GM12878 (cell line): Measurements from ENCODE around the gene MFN1. TPM values are rescaled to one million over a fixed set of nuclear protein-coding genes. Genes with fewer than 3 reads are reported as not detected.

Source experiments
- ATAC-seq: fragments of 200-7000 bp; cut with Tn5 transposase; 3 replicates; pipeline ENCODE4 v1.9.1; 2020; ENCODE audit warnings: mild to moderate bottlenecking, moderate library complexity
- BruUV-seq: library from RNA; stranded (reverse); fragments of 400-500 nt; replicated peaks from 2 replicates; lab custom pipeline; 2021; lab: Mats Ljungman, UMichigan
- CTCF ChIA-PET: fragments of 300-600 bp; sonication (Branson Sonifier 250); formaldehyde crosslinking; extraction: SDS; loops from one replicate; lab custom pipeline; 2021; ENCODE audit warnings: inconsistent platforms; lab: Yijun Ruan, JAX
- POLR2A ChIA-PET: fragments of 350-600 bp; formaldehyde crosslinking; extraction: SDS; loops from one replicate; lab custom pipeline; 2021; ENCODE audit warnings: inconsistent platforms; lab: Charles Lee
- RAD21 ChIA-PET: fragments of 300-600 bp; sonication (Branson Sonifier 250); formaldehyde crosslinking; loops from one replicate; lab custom pipeline; 2023; ENCODE audit warnings: antibody characterized with exemption; ENCODE audit not compliant: unreplicated experiment; lab: Charles Lee
- SMC1A ChIA-PET: fragments of 300-600 bp; sonication (Branson Sonifier 250); formaldehyde crosslinking; loops from one replicate; lab custom pipeline; 2023; ENCODE audit not compliant: unreplicated experiment, uncharacterized antibody; lab: Charles Lee
- DNase-seq: peaks from one replicate; pipeline ENCODE4 v3.0.0-alpha.2; 2011; ENCODE audit warnings: low read depth, low spot score
- FAIRE-seq: peaks from 3 replicates; lab custom pipeline; 2011; peaks lifted over from hg19 to GRCh38; lab: Jason Lieb, UNC
- H2AFZ ChIP-seq: 2 replicates; pipeline ENCODE4 v1.6.0; 2011; ENCODE audit warnings: low read depth, low read length, control low read depth; ENCODE audit not compliant: control insufficient read depth
- H3K27ac ChIP-seq: 2 replicates; pipeline ENCODE4 v1.5.1; 2011; ENCODE audit warnings: control low read depth; ENCODE audit not compliant: control insufficient read depth, insufficient read depth
- H3K27me3 ChIP-seq, 2 experiments: replicated peaks in 1 of 2; 2 replicates each; pipeline versions ENCODE4 v1.6.0 to v1.6.1; 2011; ENCODE audit warnings: low read length in 1 of 2; ENCODE audit not compliant: control insufficient read depth in 2 of 2, insufficient read depth in 2 of 2
- H3K36me3 ChIP-seq, 2 experiments: 2 replicates each; pipeline ENCODE4 v1.5.1; 2011; ENCODE audit warnings: low read length in 1 of 2; ENCODE audit not compliant: control insufficient read depth in 2 of 2, insufficient read depth in 2 of 2
- H3K4me1 ChIP-seq: 2 replicates; pipeline ENCODE4 v1.6.1; 2011; ENCODE audit warnings: mild to moderate bottlenecking, low read length, moderate library complexity, mixed read lengths; ENCODE audit not compliant: control insufficient read depth, insufficient read depth
- H3K4me2 ChIP-seq: 2 replicates; pipeline ENCODE4 v1.6.0; 2011; ENCODE audit warnings: control low read depth; ENCODE audit not compliant: control insufficient read depth, insufficient read depth
- H3K4me3 ChIP-seq: fragments of 200-600 bp; sonication (generic); 2 replicates; pipeline ENCODE4 v1.5.1; 2016
- H3K79me2 ChIP-seq: 2 replicates; pipeline ENCODE4 v1.6.0; 2011; ENCODE audit warnings: low read length; ENCODE audit not compliant: control insufficient read depth, insufficient read depth
- H3K9ac ChIP-seq: 2 replicates; pipeline ENCODE4 v1.8.0; 2011; ENCODE audit warnings: low read length, control low read depth, mixed read lengths; ENCODE audit not compliant: control insufficient read depth, insufficient read depth
- H3K9me3 ChIP-seq: replicated peaks from 3 replicates; pipeline ENCODE4 v1.5.1; 2011; ENCODE audit warnings: mild to moderate bottlenecking, low read length; ENCODE audit not compliant: control insufficient read depth, insufficient read depth
- H4K20me1 ChIP-seq: 2 replicates; pipeline ENCODE4 v1.6.0; 2011; ENCODE audit not compliant: control insufficient read depth, insufficient read depth
- E2F4 ChIP-seq: IDR thresholded peaks from 2 replicates; pipeline ENCODE4 v1.6.1; 2012; ENCODE audit warnings: low read depth, low read length, improper control_type of control experiment
- GABPA ChIP-seq: IDR thresholded peaks from 2 replicates; pipeline ENCODE4 v1.6.1; 2014; ENCODE audit warnings: antibody characterized with exemption, low read depth, mild to moderate bottlenecking, inconsistent platforms
- MTA3 ChIP-seq: IDR thresholded peaks from 2 replicates; pipeline ENCODE4 v1.6.1; 2012; ENCODE audit warnings: low read length, inconsistent platforms, borderline replicate concordance
- NR2C1 ChIP-seq: fragments of 450-650 bp; IDR thresholded peaks from 2 replicates; pipeline ENCODE4 v1.6.1; 2017; ENCODE audit warnings: antibody characterized with exemption, mild to moderate bottlenecking, moderate library complexity
- PKNOX1 ChIP-seq: fragments of 450-650 bp; IDR thresholded peaks from 2 replicates; pipeline ENCODE4 v1.6.1; 2016; ENCODE audit warnings: mild to moderate bottlenecking
- POLR2AphosphoS2 ChIP-seq: IDR thresholded peaks from 2 replicates; pipeline ENCODE4 v1.6.1; 2011; ENCODE audit warnings: low read depth, mild to moderate bottlenecking, low read length, improper control_type of control experiment, moderate library complexity
- STAT1 ChIP-seq: fragments of 450-650 bp; conservative IDR thresholded peaks from 2 replicates; pipeline ENCODE4 v1.6.1; 2014; ENCODE audit warnings: antibody characterized with exemption, mild to moderate bottlenecking
- ZBTB40 ChIP-seq: fragments of 450-650 bp; IDR thresholded peaks from 2 replicates; pipeline ENCODE4 v1.6.1; 2016; ENCODE audit warnings: mild to moderate bottlenecking, moderate library complexity, borderline replicate concordance
- WGBS: methylation state at CpG from one replicate; pipeline ENCODE4 v1.1.6; 2016; ENCODE audit warnings: low lambda C conversion rate; ENCODE audit not compliant: insufficient replicate concordance, insufficient coverage; ENCODE audit errors: missing lambda C conversion rate; 5-methylcytosine and 5-hydroxymethylcytosine counted together
- in situ Hi-C: fragments of 300-500 bp; cut with MboI; formaldehyde crosslinking; loops from 9 replicates; pipeline ENCODE4 v1.14.3; 2018; ENCODE audit warnings: mixed read lengths
- intact Hi-C: fragments of 100-400 bp; cut with micrococcal nuclease; formaldehyde crosslinking; loops from one replicate; pipeline ENCODE4 v1.14.2; 2022; ENCODE audit not compliant: unreplicated experiment
- polyA plus RNA-seq, 11 experiments: library from polyadenylated mRNA; depleted of rRNA in 4 of 11; unstranded in 6 of 11; stranded (reverse) in 5 of 11; fragments of >200 nt; fragmentation: Nextera tagmentation in 4 of 11; fragmentation: Illumina TruSeq in 1 of 11; extraction: Ambion mirVana in 4 of 11; extraction: Trizol in 1 of 11; gene quantifications; 1 replicate in 1 of 11; 2 replicates in 10 of 11; pipeline versions ENCODE4 v1.2.1 to v1.2.3, GENCODE V29; 2011 to 2016; ENCODE audit warnings: inconsistent platforms in 2 of 11, missing spikeins in 2 of 11, low read depth in 1 of 11
- total RNA-seq, 4 experiments: library from RNA; depleted of rRNA in 3 of 4; stranded (reverse); fragments of >200 nt in 3 of 4; fragmentation: Illumina TruSeq in 1 of 4; extraction: Trizol in 1 of 4; gene quantifications; 2 replicates each; pipeline versions ENCODE4 v1.2.1 to v1.2.3, GENCODE V29; 2013 to 2021

The MFN1 gene
- total and polyA plus RNA-seq, 10 of the 15 experiments (the other 5 are each of a cell fraction or from before 2014, with no cell fraction given) = 14.4 to 120 (median 39.8) TPM

GRCh38 chr3:179436517-179436916 is 89.0 kb downstream of the MFN1 start:
- no peak for FAIRE-seq

More at GRCh38 chr3:179436517-179436916, 89.0 kb downstream of the MFN1 start:
- H2AFZ ChIP-seq = no peak overlapping the region
- no peaks in the 10 kb centered on the region for H4K20me1 ChIP-seq
- no peak overlapping the region for H3K9ac ChIP-seq
- H3K4me2 ChIP-seq = no peak overlapping the region
- TF ChIP-seq NR2C1 = no peak
- no peak for TF ChIP-seq E2F4
- TF ChIP-seq ZBTB40 = no peak
- TF ChIP-seq STAT1 = no peak
- TF ChIP-seq PKNOX1 = no peak
- no peak for TF ChIP-seq POLR2AphosphoS2
- TF ChIP-seq GABPA = no peak
- TF ChIP-seq MTA3 = no peak
- peaks cover 24% of the 10 kb centered on the region for H3K4me1 ChIP-seq
- DNase-seq = no peak
- in situ Hi-C loops (no loop called here), intact Hi-C loops (no loop called here)
- H3K27me3 ChIP-seq = no peaks in the 10 kb centered on the region
- ChIA-PET POLR2A (interaction anchor here (0.6 kb wide), 1 partner anchor 128 kb away, joined by 5 read pairs; no protein-coding TSS in a partner anchor), CTCF (no interaction called here), RAD21 (no interaction called here), SMC1A (no interaction called here)
- no peaks in the 10 kb centered on the region for H3K9me3 ChIP-seq
- no peak overlapping the region for H3K27ac ChIP-seq
- H3K79me2 ChIP-seq = no peaks in the 10 kb centered on the region
- 62% methylated on average over 3 of the region's 3 CpGs for WGBS
- no TSS peak for BruUV-seq
- ATAC-seq = no peak
- H3K4me3 ChIP-seq = no peak overlapping the region
- H3K36me3 ChIP-seq = no peaks in the 10 kb centered on the region
